IPS DF 19.7 (cell line): ENCODE results near the gene POLR3E.

Source experiments
- DNase-seq: peaks from one replicate; pipeline ENCODE4 v3.0.0-alpha.2; 2013; ENCODE audit warnings: low read depth, low spot score

POLR3E gene

DNA sequence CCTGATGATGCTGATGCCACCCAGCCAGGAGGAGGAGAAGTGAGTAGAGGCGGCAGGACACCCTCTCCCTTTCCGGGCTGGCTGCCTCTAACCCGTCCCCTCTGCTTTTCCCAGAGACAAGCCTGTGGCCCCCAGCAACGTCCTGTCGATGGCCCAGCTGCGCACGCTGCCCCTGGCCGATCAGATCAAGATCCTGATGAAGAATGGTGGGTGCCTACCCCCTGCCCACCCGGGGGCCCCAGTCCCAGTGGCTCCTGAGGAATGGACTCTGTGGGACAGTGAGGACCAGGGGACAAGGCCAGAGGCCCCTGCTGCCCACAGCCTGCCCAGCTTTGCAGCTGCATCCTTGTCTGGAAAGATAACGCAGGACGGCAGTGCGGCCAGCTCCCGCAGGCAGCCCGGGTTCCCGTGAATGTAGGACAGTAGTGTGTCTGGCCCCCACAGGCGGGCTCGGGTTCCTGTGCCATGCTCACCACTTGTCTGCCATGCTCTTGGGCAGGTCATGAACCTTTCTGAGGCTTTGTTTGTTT is 19.9 kb downstream of the POLR3E start:
- no peak for DNase-seq

DNA sequence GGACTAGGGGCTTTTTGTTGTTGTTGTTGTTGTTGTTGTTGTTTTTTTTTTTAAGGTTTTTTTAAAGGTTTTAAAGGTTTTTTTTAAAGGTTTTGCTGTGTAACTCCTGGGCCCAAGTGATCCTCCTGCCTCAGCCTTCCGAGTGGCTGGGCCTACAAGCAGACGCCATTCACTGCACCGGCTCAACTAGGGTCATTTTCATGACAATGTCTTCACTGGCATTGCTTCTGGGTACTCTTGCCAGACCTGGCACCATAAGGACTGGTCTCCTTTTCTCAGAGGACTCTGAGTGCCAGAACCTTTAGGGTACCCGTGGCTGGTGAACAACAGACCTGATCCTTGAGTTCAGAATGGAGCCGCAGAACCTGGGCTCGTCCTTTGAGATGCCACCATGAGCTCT is 20.4 kb downstream of the POLR3E start:
- DNase-seq = no peak

DNA sequence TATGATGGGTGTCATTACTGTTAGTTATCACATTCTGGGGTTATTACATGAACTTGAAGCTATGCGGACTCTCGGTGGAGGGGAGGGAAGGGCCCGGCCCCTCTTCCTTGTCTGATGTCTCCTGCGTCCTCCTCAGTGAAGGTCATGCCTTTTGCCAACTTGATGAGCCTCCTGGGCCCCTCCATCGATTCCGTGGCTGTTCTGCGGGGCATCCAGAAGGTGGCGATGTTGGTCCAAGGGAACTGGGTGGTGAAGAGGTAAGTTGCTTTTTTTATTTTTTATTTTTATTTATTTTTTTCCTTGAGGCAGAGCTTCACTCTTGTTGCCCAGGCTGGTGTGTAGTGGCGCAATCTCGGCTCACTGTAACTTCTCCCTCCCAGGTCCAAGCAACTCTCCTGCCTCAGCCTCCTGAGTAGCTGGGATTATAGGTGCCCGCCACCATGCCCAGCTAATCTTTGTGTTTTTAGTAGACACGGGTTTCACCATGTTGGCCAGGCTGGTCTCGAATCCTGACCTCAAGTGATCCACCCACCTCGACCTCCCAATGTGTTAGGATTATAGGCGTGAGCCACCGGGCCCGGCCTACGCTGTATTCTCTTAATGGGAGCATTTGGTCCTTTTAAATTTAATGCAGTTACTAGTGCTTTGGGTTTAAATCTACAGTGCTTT is 21.6 kb downstream of the POLR3E start:
- no peak for DNase-seq

DNA sequence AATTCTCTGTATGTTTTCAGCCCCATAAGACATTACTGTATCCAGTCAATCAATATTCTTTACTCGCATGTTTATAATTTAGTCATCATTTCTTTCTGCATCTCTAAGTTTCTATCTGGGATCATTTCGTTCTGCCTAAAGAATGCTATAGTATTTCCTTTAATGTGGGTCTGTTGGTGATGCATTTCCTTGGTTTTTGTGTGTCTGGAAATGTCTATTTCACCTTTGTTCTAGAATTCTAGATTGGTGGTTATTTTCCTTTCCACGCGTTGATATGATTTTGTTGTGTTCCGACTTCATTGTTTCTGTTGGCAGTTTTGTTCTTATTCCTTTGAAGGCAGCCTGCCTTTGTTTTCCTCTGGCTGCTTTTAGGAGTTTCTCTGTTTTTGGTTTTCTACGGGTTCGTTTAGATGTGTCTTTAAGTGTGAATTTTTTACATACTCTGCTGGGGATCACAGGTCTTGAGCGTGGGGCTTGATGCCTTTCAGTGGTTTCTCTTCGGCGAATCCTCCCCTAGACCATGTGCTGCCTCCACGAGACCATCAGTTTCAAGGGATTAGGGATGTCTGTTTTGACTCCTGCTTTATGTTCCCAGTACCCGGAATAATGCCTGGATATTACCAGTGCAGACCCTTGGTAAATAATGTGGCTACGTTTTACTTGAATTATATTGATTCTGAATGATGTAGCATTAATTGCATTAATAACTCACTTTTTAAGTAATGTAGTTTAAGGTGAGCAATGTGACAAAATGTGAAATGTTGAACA is 23.5 kb downstream of the POLR3E start:
- DNase-seq = no peak

DNA sequence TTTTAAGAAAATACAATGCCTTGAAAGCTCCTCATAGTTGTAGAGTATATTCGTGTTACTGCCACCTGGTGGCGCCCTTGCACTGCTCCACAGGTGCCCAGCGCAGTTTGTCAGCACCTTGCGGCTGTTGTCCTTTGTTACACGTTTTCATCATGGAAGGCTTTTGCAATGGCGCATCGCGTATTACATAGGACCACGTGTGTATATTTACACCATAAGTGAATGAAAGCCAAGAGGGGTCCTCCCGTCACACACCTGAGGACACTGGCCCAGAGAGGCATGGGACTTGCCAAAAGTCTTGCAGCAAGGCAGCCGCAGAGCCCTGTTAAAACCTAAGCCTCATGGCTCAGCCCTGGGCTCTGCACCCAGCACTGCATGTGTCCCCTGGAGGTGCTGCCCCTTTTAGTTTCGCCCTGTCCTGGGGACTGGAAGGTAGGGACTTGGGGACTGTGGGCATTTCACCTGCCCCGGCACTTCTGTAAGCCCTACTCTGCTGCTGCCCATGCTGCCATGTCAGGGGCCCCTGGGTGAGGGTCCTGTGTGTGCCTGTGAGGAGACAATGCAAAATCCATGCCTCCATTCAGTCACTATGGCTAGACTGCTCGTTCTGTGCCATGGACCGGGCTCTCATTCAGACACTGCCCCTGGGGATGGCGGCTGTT is 24.3 kb downstream of the POLR3E start:
- DNase-seq = no peak

DNA sequence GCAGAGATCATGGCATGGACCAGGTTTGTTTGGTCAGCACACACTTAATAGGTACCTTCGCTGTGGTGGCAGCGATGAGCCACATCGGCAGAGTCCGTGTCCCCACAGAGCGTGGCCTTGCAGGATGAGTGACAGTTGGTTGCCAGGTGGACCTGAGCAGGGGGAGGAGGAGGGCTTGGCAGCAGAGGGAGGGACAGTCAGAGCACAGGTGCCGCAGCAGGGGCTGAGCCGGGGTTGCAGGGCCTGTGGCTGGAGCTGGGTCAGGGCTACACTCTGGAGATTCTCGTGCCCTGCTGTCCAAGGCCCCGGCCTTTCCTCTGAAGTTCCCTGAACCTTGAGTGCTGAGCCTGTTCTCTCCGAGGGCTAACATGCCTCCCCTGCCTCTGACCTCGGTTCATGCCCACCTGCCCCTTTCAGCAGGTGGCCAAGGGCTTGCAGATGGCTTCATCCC is 24.8 kb downstream of the POLR3E start:
- DNase-seq = no peak

DNA sequence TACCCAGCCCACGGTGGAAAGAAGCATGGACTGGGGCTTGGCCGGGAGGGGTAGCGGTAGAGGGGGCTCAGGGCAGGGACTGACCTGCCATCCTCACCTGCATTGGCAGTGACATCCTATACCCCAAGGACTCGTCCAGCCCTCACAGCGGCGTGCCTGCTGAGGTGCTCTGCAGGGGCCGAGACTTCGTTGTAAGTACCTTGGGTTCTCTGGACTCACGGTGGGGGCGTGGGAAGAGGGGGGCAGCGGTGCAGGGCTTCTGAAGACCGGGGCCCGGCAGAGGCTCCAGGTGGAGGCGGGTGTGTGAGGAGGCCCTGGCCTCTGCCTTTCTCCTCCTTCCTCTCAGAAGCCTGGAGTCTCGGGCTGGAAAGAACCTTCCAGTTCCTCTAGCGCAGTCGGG is 25.5 kb downstream of the POLR3E start:
- no peak for DNase-seq

DNA sequence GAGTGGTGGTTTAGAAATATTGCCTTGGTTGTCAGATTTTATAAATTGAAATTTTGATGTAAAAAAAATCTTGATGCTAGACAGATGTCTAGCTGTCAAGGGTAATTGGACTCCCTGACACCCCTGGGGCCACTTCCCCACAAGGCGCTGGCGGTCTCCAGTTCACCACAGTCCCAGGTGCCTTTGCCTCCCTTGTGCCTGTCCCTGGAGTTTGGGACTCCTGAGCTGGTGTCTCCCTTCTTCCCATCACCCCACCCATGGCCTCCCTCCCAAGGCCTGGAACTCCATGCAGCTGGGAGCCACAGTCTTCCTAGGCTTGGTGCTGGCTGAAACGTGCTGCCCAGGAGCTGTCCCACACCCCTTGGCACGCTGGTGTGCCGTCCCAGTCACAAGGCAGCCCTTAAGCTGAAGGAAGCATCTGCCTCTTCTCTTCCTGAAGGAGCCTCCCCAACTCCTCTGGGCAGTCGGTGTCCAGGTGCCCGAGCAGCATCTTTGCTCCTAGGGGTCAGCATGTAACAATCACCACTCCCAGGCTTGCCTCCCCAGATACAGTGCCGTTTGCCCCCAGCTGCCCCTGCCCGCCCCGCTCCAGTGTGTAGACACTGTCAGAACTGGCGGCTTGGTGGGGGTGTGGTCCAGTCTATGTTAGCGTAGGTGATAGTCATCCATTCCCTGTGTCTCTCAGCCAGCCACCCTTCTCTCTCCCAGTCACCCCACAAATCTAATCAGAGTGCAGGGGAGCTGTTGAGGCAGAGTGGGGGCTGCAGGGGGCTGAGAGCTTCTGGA is 26.2 kb downstream of the POLR3E start:
- no peak for DNase-seq

DNA sequence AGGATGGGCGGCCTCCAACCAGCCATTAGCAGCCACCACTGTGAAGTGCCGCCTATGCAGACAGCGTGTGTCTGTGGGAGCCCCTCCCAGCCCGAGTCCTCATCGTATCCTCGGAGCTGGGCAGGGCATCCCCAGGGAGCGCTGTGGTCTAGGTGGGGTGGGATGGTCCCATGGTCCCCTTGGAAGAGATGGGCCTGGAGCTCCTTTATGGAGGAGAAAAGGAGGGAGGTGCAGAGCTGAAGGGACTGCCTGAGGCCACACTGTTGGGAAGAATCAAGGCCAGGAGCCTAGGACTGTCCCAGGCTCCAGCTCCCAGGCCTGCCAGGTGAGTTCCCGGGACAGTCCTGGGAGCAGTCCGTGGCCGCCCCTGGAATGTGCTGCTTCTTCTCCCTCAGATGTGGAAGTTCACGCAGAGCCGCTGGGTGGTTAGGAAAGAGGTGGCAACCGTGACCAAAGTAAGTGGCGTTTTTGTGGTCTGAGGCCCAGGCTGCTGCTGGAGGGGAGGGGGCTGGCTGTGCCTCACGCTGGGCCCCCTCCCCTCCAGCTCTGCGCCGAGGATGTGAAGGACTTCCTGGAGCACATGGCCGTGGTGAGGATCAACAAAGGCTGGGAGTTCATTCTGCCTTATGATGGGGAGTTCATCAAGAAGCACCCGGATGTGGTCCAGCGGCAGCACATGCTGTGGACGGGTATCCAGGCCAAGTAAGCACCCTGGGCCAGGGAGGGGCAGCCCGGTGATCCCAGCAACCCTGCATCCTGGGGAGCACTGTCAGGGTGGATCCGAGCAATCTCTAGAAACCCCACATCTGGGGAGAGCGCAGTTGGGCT is 27.0 kb downstream of the POLR3E start:
- DNase-seq = no peak

DNA sequence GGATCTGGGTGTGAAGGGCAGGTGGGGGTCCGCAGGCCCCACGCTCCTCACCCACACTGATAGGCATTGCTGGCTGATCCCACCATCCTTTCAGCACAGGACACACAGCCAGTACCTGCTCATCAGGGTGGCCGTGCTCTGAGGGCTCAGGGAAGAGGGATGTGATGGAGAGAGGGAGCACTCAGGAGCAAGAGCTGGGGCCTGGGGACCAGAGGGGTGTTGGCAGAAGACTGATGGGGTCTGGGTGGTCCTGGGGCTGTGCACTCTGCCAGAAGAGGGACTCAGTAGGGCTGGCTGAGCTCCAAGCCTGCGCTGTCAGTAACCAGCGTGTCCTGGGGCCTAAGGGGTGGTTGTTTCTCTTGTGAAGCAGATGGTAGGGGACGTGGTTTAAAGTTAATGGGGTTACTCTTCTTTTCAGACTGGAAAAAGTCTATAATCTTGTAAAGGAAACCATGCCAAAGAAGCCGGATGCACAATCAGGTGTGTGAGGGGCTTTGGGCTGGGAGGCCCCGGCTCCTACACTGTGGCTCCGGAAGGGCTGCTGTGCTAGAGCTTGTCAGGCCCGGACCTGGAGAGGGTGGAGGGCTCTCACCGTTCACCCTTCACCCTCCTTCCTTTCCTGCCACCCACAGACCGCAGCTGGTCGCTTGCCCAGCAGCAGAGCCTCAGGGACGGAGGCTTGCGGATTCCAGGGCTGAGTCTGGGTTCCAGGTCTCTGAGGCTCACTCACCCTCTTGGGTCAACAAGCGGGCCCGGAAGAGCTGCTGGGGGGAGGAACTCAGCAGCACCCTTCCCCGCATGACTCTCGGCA is 27.8 kb downstream of the POLR3E start:
- no peak for DNase-seq

DNA sequence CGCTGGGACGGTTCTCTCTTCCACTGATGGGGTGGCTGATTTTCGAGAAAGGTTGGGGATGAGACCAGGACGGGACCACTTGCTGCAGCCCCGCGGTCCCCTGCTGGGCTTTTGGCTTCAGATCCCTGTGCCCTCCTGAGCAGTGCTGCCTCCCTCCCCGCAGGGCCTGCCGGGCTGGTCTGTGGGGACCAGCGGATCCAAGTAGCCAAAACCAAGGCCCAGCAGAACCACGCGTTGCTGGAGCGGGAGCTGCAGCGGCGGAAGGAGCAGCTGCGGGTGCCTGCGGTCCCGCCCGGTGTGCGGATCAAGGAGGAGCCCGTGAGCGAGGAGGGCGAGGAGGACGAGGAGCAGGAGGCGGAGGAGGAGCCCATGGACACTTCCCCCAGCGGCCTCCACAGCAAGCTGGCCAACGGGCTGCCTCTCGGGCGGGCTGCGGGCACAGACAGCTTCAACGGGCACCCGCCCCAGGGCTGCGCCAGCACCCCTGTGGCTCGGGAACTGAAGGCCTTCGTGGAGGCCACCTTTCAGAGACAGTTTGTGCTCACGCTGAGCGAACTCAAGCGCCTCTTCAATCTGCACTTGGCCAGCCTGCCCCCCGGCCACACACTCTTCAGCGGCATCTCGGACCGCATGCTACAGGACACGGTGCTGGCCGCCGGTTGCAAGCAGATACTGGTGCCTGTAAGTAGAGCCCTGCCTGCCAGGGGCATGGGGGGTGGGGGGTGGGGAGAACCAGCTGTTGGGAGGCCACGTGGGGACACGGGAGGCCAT is 28.6 kb downstream of the POLR3E start:
- DNase-seq = no peak

DNA sequence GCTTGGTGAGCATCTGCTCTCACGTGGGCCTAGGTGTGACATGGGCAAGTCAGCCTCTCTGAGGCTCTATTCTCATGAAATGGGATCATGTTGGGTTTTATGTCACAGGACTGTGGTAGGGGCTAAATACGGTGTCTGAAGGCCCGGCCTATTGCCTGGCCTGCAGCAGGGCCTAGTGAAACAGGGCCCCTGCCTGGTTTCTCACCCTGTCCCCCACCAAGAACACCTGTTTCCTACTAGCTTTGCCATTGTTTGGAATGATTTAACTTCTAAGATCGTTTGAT is 29.1 kb downstream of the POLR3E start:
- no peak for DNase-seq

DNA sequence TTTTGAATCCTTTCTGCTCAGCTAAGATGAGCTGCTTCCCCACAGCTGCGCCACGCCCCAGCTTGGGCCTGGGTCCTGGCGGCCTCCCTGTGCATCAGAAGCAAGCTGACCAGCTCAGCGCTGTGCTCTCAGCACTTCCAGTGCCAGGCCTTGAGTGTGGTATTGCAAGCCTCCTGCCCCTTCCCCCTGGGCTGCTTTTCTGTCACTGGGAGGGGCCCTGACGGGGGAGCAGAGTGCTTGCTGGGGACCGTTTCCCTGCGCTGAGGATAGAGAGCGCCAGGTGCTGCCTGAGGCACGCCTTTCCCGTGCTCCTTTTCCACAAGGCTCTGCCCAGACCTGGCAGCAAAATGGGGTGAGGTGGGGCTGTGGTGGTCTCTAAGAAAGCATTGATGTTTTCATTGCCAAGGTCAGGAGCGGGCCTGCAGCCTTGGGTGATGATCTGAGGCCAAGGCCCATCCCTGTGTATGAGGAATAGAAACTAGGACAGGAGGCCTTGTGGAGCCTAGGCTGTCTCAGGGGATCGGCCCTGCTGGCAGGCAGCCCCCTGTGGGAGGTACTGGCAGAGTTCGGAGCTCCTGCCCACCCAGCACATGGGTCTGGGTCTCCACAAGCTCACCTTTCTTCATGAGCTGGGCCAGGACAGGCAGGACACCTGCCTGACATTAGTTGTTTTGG is 29.7 kb downstream of the POLR3E start:
- DNase-seq = no peak

DNA sequence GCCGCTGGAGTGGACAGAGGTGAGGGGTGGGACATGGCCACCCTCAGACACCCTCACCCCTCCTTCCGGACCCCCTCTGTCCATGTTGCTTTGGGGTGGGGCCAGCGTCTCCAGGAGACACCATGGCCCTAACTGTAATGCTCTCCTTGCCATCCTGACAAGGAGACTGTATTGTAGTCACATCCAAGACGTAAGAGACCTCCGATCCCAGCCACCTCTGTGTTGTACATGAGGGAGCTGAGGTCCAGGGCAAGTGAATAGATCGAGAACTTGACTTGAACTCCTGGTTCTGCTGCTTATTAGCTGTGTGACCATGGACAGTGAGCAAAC is 30.2 kb downstream of the POLR3E start:
- no peak for DNase-seq

DNA sequence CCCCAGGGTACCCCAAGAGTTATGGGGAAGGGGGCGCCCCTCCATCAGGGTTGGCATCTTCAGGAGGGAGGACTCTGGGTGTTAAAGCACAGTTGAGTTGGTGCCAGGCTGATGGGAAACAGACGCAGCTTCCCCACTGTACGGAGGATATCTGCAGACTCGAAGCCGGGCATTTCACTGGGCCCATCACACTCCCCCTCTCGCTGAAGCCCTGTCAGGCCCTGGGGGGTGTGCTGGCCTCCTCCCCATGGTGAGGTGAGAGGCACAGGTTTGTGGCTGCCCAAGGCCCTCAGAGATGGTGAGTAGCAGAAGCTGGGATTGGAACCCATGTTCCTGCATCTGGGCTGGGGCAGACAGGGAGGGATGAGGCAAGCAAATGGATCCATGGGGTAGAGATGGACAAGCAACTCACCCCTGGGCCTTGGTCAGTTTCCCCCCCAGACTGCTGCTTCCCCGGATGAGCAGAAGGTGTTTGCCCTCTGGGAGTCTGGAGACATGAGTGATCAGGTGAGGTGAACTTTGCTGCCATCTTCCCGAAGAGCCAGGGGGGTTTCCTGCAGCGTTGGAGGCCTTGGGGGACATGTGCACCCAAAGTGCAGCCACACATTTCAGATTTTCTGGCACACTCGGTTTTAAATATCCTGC is 31.0 kb downstream of the POLR3E start:
- DNase-seq = no peak

DNA sequence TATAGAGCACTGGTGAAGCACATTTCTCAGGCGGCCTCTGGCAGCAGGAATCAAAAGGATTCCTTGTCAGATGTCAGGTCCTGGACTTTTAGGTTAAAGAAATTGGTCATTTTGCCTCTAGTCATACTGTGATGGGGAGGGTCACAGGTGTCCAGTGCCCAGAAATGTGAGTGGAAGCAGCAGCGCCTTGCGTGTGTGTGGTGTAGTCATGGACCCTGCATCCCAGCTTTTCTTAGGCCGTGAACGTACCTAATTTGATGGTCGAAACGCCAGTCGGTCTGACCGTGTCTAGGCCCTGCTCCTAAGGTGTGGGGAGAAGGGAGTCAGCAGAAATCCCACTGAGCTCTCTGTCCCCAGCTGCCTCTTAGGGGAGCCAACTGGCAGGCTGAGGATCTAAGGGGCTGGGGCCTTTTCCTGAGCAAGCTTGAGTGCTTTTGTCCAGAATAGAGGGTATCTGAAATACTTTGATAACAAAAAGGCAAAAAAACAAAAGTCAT is 32.0 kb downstream of the POLR3E start:
- no peak for DNase-seq

DNA sequence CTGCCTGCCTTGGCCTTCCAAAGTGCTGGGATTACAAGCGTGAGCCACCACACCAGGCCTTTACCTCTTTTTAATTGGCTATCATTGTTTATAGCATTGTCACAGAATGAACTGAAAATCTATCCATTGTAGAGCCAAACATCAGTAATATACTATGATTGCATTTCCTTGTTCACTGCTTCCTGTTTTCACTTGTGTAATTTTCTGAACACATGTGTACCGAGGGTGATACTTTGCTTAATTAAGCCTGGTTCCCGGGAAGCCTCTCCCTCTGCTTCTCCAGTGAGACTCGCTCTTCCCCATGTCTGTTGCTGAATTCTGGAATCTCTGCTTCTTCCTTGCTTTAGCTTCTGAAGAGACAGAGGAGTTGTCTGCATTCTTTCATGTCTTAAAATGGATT is 33.1 kb downstream of the POLR3E start:
- DNase-seq = no peak

DNA sequence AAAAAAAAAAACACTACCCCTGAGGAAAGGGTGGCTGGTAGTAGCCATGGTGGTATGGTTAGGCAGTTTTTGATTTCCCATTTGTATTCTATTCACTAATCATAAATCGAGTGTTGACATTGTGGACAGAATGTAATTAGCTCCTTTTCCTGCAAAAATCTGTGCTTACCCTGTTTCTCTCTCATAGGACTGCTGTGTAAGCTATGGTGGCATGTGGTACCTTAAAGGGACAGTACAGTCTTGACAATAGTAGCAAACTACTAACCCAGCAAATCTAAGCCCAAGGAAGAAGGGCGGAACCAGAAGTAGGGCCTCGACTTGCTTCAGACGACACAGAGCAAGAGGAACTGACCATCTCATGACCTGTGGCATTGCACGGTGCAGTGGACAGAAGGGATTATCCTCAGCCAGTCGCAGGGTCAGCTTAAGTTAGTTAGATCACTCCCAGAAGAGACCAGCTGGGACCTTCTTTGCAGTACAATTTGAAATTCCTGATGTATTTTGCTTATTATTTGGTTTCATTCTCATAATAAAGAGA is 36.3 kb downstream of the POLR3E start:
- DNase-seq = no peak
